OCI-LY1 (cell line): ENCODE data around the gene POLG2.

ENCODE experiments used
- CTCF ChIP-seq: fragments of 200-600 bp; sonication (generic), shearing (Covaris generic); IDR thresholded peaks from 2 replicates; pipeline ENCODE4 v1.5.1; 2017; ENCODE audit warnings: mild to moderate bottlenecking, antibody characterized with exemption, low read length, moderate library complexity, mixed read lengths
- EZH2 ChIP-seq: fragments of 200-600 bp; sonication (generic), shearing (Covaris generic); IDR thresholded peaks from 2 replicates; pipeline ENCODE4 v1.8.0; 2017; ENCODE audit warnings: borderline replicate concordance, mixed run types, mild to moderate bottlenecking, antibody characterized with exemption, low read length, moderate library complexity, mixed read lengths

DNA sequence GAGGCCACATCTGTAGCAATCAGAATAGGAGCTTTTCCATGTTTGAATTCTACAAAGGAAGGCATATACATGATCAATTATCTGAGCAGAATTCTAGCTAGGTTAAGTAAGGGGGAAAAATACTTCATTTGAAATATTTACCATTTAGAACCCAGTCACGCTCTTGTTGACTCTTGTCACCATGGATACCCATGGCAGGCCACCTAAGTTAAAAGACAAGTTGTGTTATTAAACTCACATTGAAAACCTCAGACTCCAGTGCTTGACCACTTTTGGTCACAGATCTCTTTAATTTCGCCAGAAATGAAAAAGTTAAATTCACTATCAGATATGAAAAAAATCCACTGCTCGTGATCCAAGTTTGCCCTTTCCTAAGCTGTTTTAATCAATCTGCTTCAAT is 5.2 kb upstream of the POLG2 start:
- no peak for TF ChIP-seq CTCF
- TF ChIP-seq EZH2 = no peak
